ENCODE results near the gene COG7. TPM values are rescaled to one million over a fixed set of nuclear protein-coding genes. Genes with fewer than 3 reads are reported as not detected.
"Not testable (repeated sequence)": the region's sequence is repeated elsewhere in the genome, so short reads cannot be mapped to it uniquely, and the experiment has no call there.

Gene COG7
- total RNA-seq, 1 experiment from 2014 or later, result 17.9 TPM

GRCh38 chr16:23464196-23464595 lies 11.2 kb upstream of the COG7 start:
- no peaks in the 10 kb centered on the region for H3K4me1 ChIP-seq (ENCODE audit: insufficient read depth, low read length)
- Mint-ChIP-seq H3K27ac (peak overlapping the region in 1 of 3 experiments; percentile 71; a peak in 3 of 7 replicates), H3K9me3 (no peaks in the 10 kb centered on the region), H3K4me1 (no peaks in the 10 kb centered on the region), H3K27me3 (ENCODE audit: low read depth) (no peaks in the 10 kb centered on the region; the same call in 1 of the 2 replicates), H3K4me3 (no peak overlapping the region), H3K36me3 (ENCODE audit: insufficient read depth in 1 of 3, low read depth in 3 of 3) (peaks cover 22 to 44% (median 31%) of the 10 kb centered on the region in 3 experiments; a peak in 6 of 7 replicates)
- H4K20me1 ChIP-seq (ENCODE audit: control insufficient read depth, insufficient read depth, insufficient read length), result no peaks in the 10 kb centered on the region
- no peak overlapping the region for H2BK12ac ChIP-seq (ENCODE audit: insufficient read length, low read depth, low read length)
- H3K14ac ChIP-seq (ENCODE audit: insufficient read depth, low read length), result no peak overlapping the region
- H2BK20ac ChIP-seq (ENCODE audit: low read depth, low read length, poor library complexity, severe bottlenecking), result no peak overlapping the region
- no peak overlapping the region for H4K5ac ChIP-seq (ENCODE audit: insufficient read length, low read depth, low read length)
- TF ChIP-seq, protein P1, sequence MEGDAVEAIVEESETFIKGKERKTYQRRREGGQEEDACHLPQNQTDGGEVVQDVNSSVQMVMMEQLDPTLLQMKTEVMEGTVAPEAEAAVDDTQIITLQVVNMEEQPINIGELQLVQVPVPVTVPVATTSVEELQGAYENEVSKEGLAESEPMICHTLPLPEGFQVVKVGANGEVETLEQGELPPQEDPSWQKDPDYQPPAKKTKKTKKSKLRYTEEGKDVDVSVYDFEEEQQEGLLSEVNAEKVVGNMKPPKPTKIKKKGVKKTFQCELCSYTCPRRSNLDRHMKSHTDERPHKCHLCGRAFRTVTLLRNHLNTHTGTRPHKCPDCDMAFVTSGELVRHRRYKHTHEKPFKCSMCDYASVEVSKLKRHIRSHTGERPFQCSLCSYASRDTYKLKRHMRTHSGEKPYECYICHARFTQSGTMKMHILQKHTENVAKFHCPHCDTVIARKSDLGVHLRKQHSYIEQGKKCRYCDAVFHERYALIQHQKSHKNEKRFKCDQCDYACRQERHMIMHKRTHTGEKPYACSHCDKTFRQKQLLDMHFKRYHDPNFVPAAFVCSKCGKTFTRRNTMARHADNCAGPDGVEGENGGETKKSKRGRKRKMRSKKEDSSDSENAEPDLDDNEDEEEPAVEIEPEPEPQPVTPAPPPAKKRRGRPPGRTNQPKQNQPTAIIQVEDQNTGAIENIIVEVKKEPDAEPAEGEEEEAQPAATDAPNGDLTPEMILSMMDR (conservative IDR thresholded peaks at IDR 0.05), result no peak
- no peaks in the 10 kb centered on the region for H3K79me1 ChIP-seq (ENCODE audit: insufficient read depth, low read depth, low read length, poor library complexity, severe bottlenecking)
- H3K23me2 ChIP-seq (ENCODE audit: insufficient read length, low read depth, low read length, poor library complexity, severe bottlenecking), result no peaks in the 10 kb centered on the region
- H2BK120ac ChIP-seq (ENCODE audit: low read depth, low read length, poor library complexity, severe bottlenecking), result no peak overlapping the region
- no peak overlapping the region for H2AFZ ChIP-seq (ENCODE audit: low read length)
- no peaks in the 10 kb centered on the region for H3K27me3 ChIP-seq (ENCODE audit: insufficient read depth, low read length)
- H3K4me2 ChIP-seq (ENCODE audit: insufficient read depth, insufficient read length, low read length), result no peak overlapping the region
- no peak overlapping the region for H2AK5ac ChIP-seq (ENCODE audit: insufficient read length, low read length)
- H3K79me2 ChIP-seq (ENCODE audit: insufficient read depth, low read length), result no peaks in the 10 kb centered on the region
- H2BK5ac ChIP-seq (ENCODE audit: insufficient read length, low read length), result no peak overlapping the region
- H3K9me3 ChIP-seq (ENCODE audit: control insufficient read depth, low read depth, low read length), result no peaks in the 10 kb centered on the region
- H4K91ac ChIP-seq (ENCODE audit: insufficient read length, low read depth, low read length), result no peak overlapping the region
- no peak overlapping the region for H2BK15ac ChIP-seq (ENCODE audit: low read depth, low read length)
- no peak overlapping the region for H3K9ac ChIP-seq (ENCODE audit: extremely low read depth, insufficient read length, low read length)
- H3K23ac ChIP-seq (ENCODE audit: insufficient read length, low read depth, low read length), result no peak overlapping the region
- no peak overlapping the region for H3T11ph ChIP-seq (ENCODE audit: low read length)
- H3K56ac ChIP-seq (ENCODE audit: insufficient read length, low read depth, low read length), result no peak overlapping the region
- no CpG with 5 or more reads among the region's 1 CpG for WGBS (ENCODE audit: extremely low coverage, insufficient read length, low lambda C conversion rate)
- no peak for DNase-seq
- no peak overlapping the region for H4K8ac ChIP-seq (replicated peaks; ENCODE audit: insufficient read length, low read depth, low read length)
- H3K27ac ChIP-seq (ENCODE audit: insufficient read length, low read depth, low read length), result no peak overlapping the region
- no peak overlapping the region for H3K18ac ChIP-seq (ENCODE audit: insufficient read length, low read depth, low read length)
- H3K4ac ChIP-seq (ENCODE audit: low read depth, low read length), result no peak overlapping the region

DNA sequence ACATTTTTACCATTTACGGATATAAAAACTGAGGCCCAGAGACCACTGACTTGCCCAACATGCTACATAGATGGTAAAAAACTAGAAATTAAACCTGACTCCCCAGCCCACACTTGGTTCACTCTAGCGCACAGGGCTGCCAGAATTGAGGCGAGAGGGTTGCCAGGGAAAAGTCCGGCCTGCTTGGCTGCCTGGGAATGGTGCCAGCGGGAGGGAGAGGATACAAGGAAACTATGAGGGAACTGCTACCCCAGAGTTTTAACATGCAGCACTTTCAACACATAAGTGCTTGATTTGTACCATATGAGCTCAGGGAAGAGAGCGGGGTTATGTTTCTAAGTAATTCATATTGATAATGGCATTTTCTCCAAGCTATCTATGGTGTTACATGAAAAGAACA lies 10.0 kb upstream of the COG7 start:
- not testable (repeated sequence) for H4K5ac ChIP-seq (ENCODE audit: insufficient read length, low read depth, low read length); H2BK12ac ChIP-seq (ENCODE audit: insufficient read length, low read depth, low read length); H3K27me3 Mint-ChIP-seq (ENCODE audit: low read depth); H3K23ac ChIP-seq (ENCODE audit: insufficient read length, low read depth, low read length); H3K4ac ChIP-seq (ENCODE audit: low read depth, low read length); H3K79me1 ChIP-seq (ENCODE audit: insufficient read depth, low read depth, low read length, poor library complexity, severe bottlenecking); H3K4me3 Mint-ChIP-seq; H2BK5ac ChIP-seq (ENCODE audit: insufficient read length, low read length); H2BK20ac ChIP-seq (ENCODE audit: low read depth, low read length, poor library complexity, severe bottlenecking); H3K27ac Mint-ChIP-seq; H3K9ac ChIP-seq (ENCODE audit: extremely low read depth, insufficient read length, low read length); H3K79me2 ChIP-seq (ENCODE audit: insufficient read depth, low read length); H2AFZ ChIP-seq (ENCODE audit: low read length); H3K9me3 Mint-ChIP-seq; H4K20me1 ChIP-seq (ENCODE audit: control insufficient read depth, insufficient read depth, insufficient read length); H4K8ac ChIP-seq (replicated peaks; ENCODE audit: insufficient read length, low read depth, low read length); H3K56ac ChIP-seq (ENCODE audit: insufficient read length, low read depth, low read length); H3K27me3 ChIP-seq (ENCODE audit: insufficient read depth, low read length); H2BK15ac ChIP-seq (ENCODE audit: low read depth, low read length); H3K4me2 ChIP-seq (ENCODE audit: insufficient read depth, insufficient read length, low read length); DNase-seq; H3K27ac ChIP-seq (ENCODE audit: insufficient read length, low read depth, low read length); H3K18ac ChIP-seq (ENCODE audit: insufficient read length, low read depth, low read length); H4K91ac ChIP-seq (ENCODE audit: insufficient read length, low read depth, low read length); H3K14ac ChIP-seq (ENCODE audit: insufficient read depth, low read length); H2BK120ac ChIP-seq (ENCODE audit: low read depth, low read length, poor library complexity, severe bottlenecking); H3K4me1 ChIP-seq (ENCODE audit: insufficient read depth, low read length); H3T11ph ChIP-seq (ENCODE audit: low read length); H3K9me3 ChIP-seq (ENCODE audit: control insufficient read depth, low read depth, low read length); H2AK5ac ChIP-seq (ENCODE audit: insufficient read length, low read length); H3K23me2 ChIP-seq (ENCODE audit: insufficient read length, low read depth, low read length, poor library complexity, severe bottlenecking); H3K4me1 Mint-ChIP-seq
- H3K36me3 Mint-ChIP-seq (ENCODE audit: insufficient read depth in 1 of 3, low read depth in 3 of 3), result peaks cover 14 to 32% (median 22%) of the 10 kb centered on the region in 3 experiments; a peak in 6 of 7 replicates
- WGBS (ENCODE audit: extremely low coverage, insufficient read length, low lambda C conversion rate), result no CpG with 5 or more reads among the region's 6 CpGs

Measured in H9 (cell line).